ENCODE results near the gene SOCS1. TPM values are rescaled to one million over a fixed set of nuclear protein-coding genes. Genes with fewer than 3 reads are reported as not detected.

The SOCS1 gene
- total RNA-seq, 2 experiments from 2014 or later = 45.1 to 45.6 TPM

GRCh38 chr16:11248133-11248532, 7.9 kb downstream of the SOCS1 start:
- no peak overlapping the region for H3K4me3 Mint-ChIP-seq
- peak overlapping the region; percentile 23 for H3K27ac Mint-ChIP-seq
- intact Hi-C loops (cut with micrococcal nuclease) = no loop called here
- CTCF ChIA-PET = interaction anchor here (0.9 to 1.6 kb wide), 3 partner anchors 23 to 277 kb away, joined by 3 to 4 read pairs (median 4); no protein-coding TSS in a partner anchor
- peaks cover 51% of the 10 kb centered on the region for H3K4me1 Mint-ChIP-seq (ENCODE audit: low read depth)
- peaks cover 28% of the 10 kb centered on the region for H3K36me3 Mint-ChIP-seq (ENCODE audit: low read depth)
- H3K9me3 Mint-ChIP-seq = no peaks in the 10 kb centered on the region
- H3K27me3 Mint-ChIP-seq (ENCODE audit: low read depth) = no peaks in the 10 kb centered on the region
- peak; percentile 49 for DNase-seq

- no peak overlapping the region for H3K4me3 Mint-ChIP-seq
- peaks cover 10% of the 10 kb centered on the region for H3K36me3 Mint-ChIP-seq (ENCODE audit: low read depth)
- DNase-seq = peak; percentile 57
- H3K27me3 Mint-ChIP-seq (ENCODE audit: low read depth) = no peaks in the 10 kb centered on the region
- H3K9me3 Mint-ChIP-seq = no peaks in the 10 kb centered on the region
- intact Hi-C loops (cut with micrococcal nuclease) = loop anchor here (1.0 kb wide), 2 partner anchors 13 to 21 kb away; no protein-coding TSS in a partner anchor
- no peak overlapping the region for H3K27ac Mint-ChIP-seq
- peaks cover 42% of the 10 kb centered on the region for H3K4me1 Mint-ChIP-seq (ENCODE audit: low read depth)
- CTCF ChIA-PET = interaction anchor here (1.0 to 1.5 kb wide), 2 partner anchors 9 to 275 kb away, joined by 4 to 6 read pairs; no protein-coding TSS in a partner anchor
Observed at GRCh38 chr16:11245988-11246387, 10.0 kb downstream of the SOCS1 start.

GRCh38 chr16:11245222-11245737, 10.7 kb downstream of the SOCS1 start:
- H3K27ac Mint-ChIP-seq = peak overlapping the region; percentile 50
- H3K27me3 Mint-ChIP-seq (ENCODE audit: low read depth) = no peaks in the 10 kb centered on the region
- CTCF ChIA-PET = interaction anchor here (1.5 kb wide), 1 partner anchor 10 kb away, joined by 4 read pairs; no protein-coding TSS in a partner anchor
- H3K4me3 Mint-ChIP-seq = no peak overlapping the region
- peaks cover 42% of the 10 kb centered on the region for H3K4me1 Mint-ChIP-seq (ENCODE audit: low read depth)
- H3K36me3 Mint-ChIP-seq (ENCODE audit: low read depth) = peaks cover 6% of the 10 kb centered on the region
- intact Hi-C loops (cut with micrococcal nuclease) = no loop called here
- no peaks in the 10 kb centered on the region for H3K9me3 Mint-ChIP-seq
- no peak for DNase-seq

GRCh38 chr16:11242658-11243057, 13.3 kb downstream of the SOCS1 start:
- Mint-ChIP-seq H3K27me3 (ENCODE audit: low read depth) (no peaks in the 10 kb centered on the region), H3K4me1 (ENCODE audit: low read depth) (peaks cover 42% of the 10 kb centered on the region), H3K4me3 (no peak overlapping the region), H3K27ac (no peak overlapping the region), H3K36me3 (ENCODE audit: low read depth) (no peaks in the 10 kb centered on the region), H3K9me3 (no peaks in the 10 kb centered on the region)
- intact Hi-C loops (cut with micrococcal nuclease) = no loop called here
- DNase-seq = no peak
- CTCF ChIA-PET = no interaction called here

GRCh38 chr16:11241480-11242204, 14.4 kb downstream of the SOCS1 start:
- peaks cover 38% of the 10 kb centered on the region for H3K4me1 Mint-ChIP-seq (ENCODE audit: low read depth)
- H3K27ac Mint-ChIP-seq = no peak overlapping the region
- no peaks in the 10 kb centered on the region for H3K27me3 Mint-ChIP-seq (ENCODE audit: low read depth)
- CTCF ChIA-PET = interaction anchor here (1.3 kb wide), 1 partner anchor 17 kb away, joined by 6 read pairs; no protein-coding TSS in a partner anchor
- no peak for DNase-seq
- no peaks in the 10 kb centered on the region for H3K9me3 Mint-ChIP-seq
- H3K4me3 Mint-ChIP-seq = no peak overlapping the region
- no peaks in the 10 kb centered on the region for H3K36me3 Mint-ChIP-seq (ENCODE audit: low read depth)
- intact Hi-C loops (cut with micrococcal nuclease) = no loop called here

GRCh38 chr16:11240636-11241473, 15.1 kb downstream of the SOCS1 start:
- Mint-ChIP-seq H3K4me3 (no peak overlapping the region), H3K27ac (peak overlapping the region; percentile 46), H3K27me3 (ENCODE audit: low read depth) (no peaks in the 10 kb centered on the region), H3K36me3 (ENCODE audit: low read depth) (no peaks in the 10 kb centered on the region), H3K4me1 (ENCODE audit: low read depth) (peaks cover 32% of the 10 kb centered on the region), H3K9me3 (no peaks in the 10 kb centered on the region)
- CTCF ChIA-PET = interaction anchor here (1.3 kb wide), 1 partner anchor 16 kb away, joined by 6 read pairs; no protein-coding TSS in a partner anchor
- intact Hi-C loops (cut with micrococcal nuclease) = no loop called here
- DNase-seq = peak; percentile 43

GRCh38 chr16:11239644-11240632, 16.1 kb downstream of the SOCS1 start:
- no peaks in the 10 kb centered on the region for H3K9me3 Mint-ChIP-seq
- H3K4me1 Mint-ChIP-seq (ENCODE audit: low read depth) = peaks cover 25% of the 10 kb centered on the region
- H3K27ac Mint-ChIP-seq = peak overlapping the region; percentile 46
- CTCF ChIA-PET = no interaction called here
- H3K36me3 Mint-ChIP-seq (ENCODE audit: low read depth) = no peaks in the 10 kb centered on the region
- no peak overlapping the region for H3K4me3 Mint-ChIP-seq
- intact Hi-C loops (cut with micrococcal nuclease) = no loop called here
- no peak for DNase-seq
- H3K27me3 Mint-ChIP-seq (ENCODE audit: low read depth) = no peaks in the 10 kb centered on the region

GRCh38 chr16:11238272-11239202, 17.5 kb downstream of the SOCS1 start:
- Mint-ChIP-seq H3K27ac (no peak overlapping the region), H3K36me3 (ENCODE audit: low read depth) (no peaks in the 10 kb centered on the region), H3K9me3 (no peaks in the 10 kb centered on the region), H3K27me3 (ENCODE audit: low read depth) (no peaks in the 10 kb centered on the region), H3K4me3 (no peak overlapping the region), H3K4me1 (ENCODE audit: low read depth) (peaks cover 37% of the 10 kb centered on the region)
- DNase-seq = no peak
- CTCF ChIA-PET = interaction anchor here (1.4 kb wide), 1 partner anchor 13 kb away, joined by 3 read pairs; no protein-coding TSS in a partner anchor
- intact Hi-C loops (cut with micrococcal nuclease) = no loop called here

GRCh38 chr16:11236461-11237254, 19.3 kb downstream of the SOCS1 start:
- Mint-ChIP-seq H3K4me1 (ENCODE audit: low read depth) (peaks cover 53% of the 10 kb centered on the region), H3K27me3 (ENCODE audit: low read depth) (no peaks in the 10 kb centered on the region), H3K27ac (no peak overlapping the region), H3K4me3 (no peak overlapping the region), H3K36me3 (ENCODE audit: low read depth) (no peaks in the 10 kb centered on the region), H3K9me3 (no peaks in the 10 kb centered on the region)
- CTCF ChIA-PET = interaction anchor here (0.7 to 1.0 kb wide), 2 partner anchors 11 to 150 kb away, joined by 3 to 5 read pairs; no protein-coding TSS in a partner anchor
- DNase-seq = no peak
- intact Hi-C loops (cut with micrococcal nuclease) = no loop called here

GRCh38 chr16:11235703-11235991, 20.4 kb downstream of the SOCS1 start:
- H3K27ac Mint-ChIP-seq = no peak overlapping the region
- no peaks in the 10 kb centered on the region for H3K36me3 Mint-ChIP-seq (ENCODE audit: low read depth)
- intact Hi-C loops (cut with micrococcal nuclease) = no loop called here
- DNase-seq = no peak
- no peaks in the 10 kb centered on the region for H3K27me3 Mint-ChIP-seq (ENCODE audit: low read depth)
- peaks cover 58% of the 10 kb centered on the region for H3K4me1 Mint-ChIP-seq (ENCODE audit: low read depth)
- CTCF ChIA-PET = interaction anchor here (0.7 to 1.0 kb wide), 2 partner anchors 10 to 149 kb away, joined by 3 to 5 read pairs; no protein-coding TSS in a partner anchor
- no peak overlapping the region for H3K4me3 Mint-ChIP-seq
- H3K9me3 Mint-ChIP-seq = no peaks in the 10 kb centered on the region

Measured in activated naive CD4-positive, alpha-beta T cell treated with anti-CD3 and anti-CD28 coated beads for 36 hours (primary cell).